Central memory CD8-positive, alpha-beta T cell (primary cell): Measurements from ENCODE around the gene LDLRAD4.

Experiments used
- ATAC-seq: fragments of 150-1000 bp; cut with Tn5 transposase; replicated peaks from 2 replicates; pipeline ENCODE4 v1.10.0; 2022; ENCODE audit warnings: mild to moderate bottlenecking, moderate FRiP score, moderate number of reproducible peaks; ENCODE audit not compliant: poor library complexity, severe bottlenecking; ENCODE audit errors: extremely low read depth
- DNase-seq, 2 donors: peaks; one replicate each; pipeline ENCODE4 v3.0.0; 2021; ENCODE audit warnings: low spot score in 2 of 2
- H3K27ac Mint-ChIP-seq: one replicate; pipeline ENCODE4 v1.8.0; 2022; ENCODE audit warnings: low read depth, mild to moderate bottlenecking, moderate library complexity, mixed read lengths
- H3K27me3 Mint-ChIP-seq: one replicate; pipeline ENCODE4 v1.8.0; 2022; ENCODE audit warnings: mixed read lengths
- H3K36me3 Mint-ChIP-seq: one replicate; pipeline ENCODE4 v1.8.0; 2022; ENCODE audit warnings: mild to moderate bottlenecking, moderate library complexity, mixed read lengths; ENCODE audit not compliant: insufficient read depth
- H3K4me1 Mint-ChIP-seq: one replicate; pipeline ENCODE4 v1.8.0; 2022; ENCODE audit warnings: mixed read lengths
- H3K4me3 Mint-ChIP-seq: one replicate; pipeline ENCODE4 v1.8.0; 2022; ENCODE audit warnings: mild to moderate bottlenecking, moderate library complexity, mixed read lengths
- H3K9me3 Mint-ChIP-seq: one replicate; pipeline ENCODE4 v1.8.0; 2022; ENCODE audit warnings: mixed read lengths

Gene LDLRAD4

GRCh38 chr18:13211534-13211933, 7.0 kb upstream of the LDLRAD4 start:
- no peaks in the 10 kb centered on the region for H3K36me3 Mint-ChIP-seq
- peaks cover 85% of the 10 kb centered on the region for H3K27me3 Mint-ChIP-seq
- H3K9me3 Mint-ChIP-seq: no peaks in the 10 kb centered on the region
- no peak overlapping the region for H3K4me3 Mint-ChIP-seq
- H3K4me1 Mint-ChIP-seq: peaks cover 2% of the 10 kb centered on the region
- H3K27ac Mint-ChIP-seq: no peak overlapping the region
- DNase-seq: no peak
- ATAC-seq: no peak

GRCh38 chr18:13213036-13213795, 5.3 kb upstream of the LDLRAD4 start:
- peaks cover 7% of the 10 kb centered on the region for H3K4me1 Mint-ChIP-seq
- peaks cover 74% of the 10 kb centered on the region for H3K27me3 Mint-ChIP-seq
- H3K27ac Mint-ChIP-seq: no peak overlapping the region
- no peak for ATAC-seq
- no peaks in the 10 kb centered on the region for H3K36me3 Mint-ChIP-seq
- DNase-seq: no peak
- H3K9me3 Mint-ChIP-seq: no peaks in the 10 kb centered on the region
- no peak overlapping the region for H3K4me3 Mint-ChIP-seq

GRCh38 chr18:13214609-13215008, 4.0 kb upstream of the LDLRAD4 start:
- Mint-ChIP-seq H3K27me3 (peaks cover 70% of the 10 kb centered on the region), H3K9me3 (no peaks in the 10 kb centered on the region), H3K36me3 (peaks cover 1% of the 10 kb centered on the region), H3K4me1 (peaks cover 7% of the 10 kb centered on the region), H3K4me3 (no peak overlapping the region), H3K27ac (no peak overlapping the region)
- no peak for ATAC-seq
- DNase-seq: no peak

- peaks cover 5% of the 10 kb centered on the region for H3K36me3 Mint-ChIP-seq
- peaks cover 77% of the 10 kb centered on the region for H3K27me3 Mint-ChIP-seq
Measured at GRCh38 chr18:13216092-13216582, 2.4 kb upstream of the LDLRAD4 start.

GRCh38 chr18:13216711-13217465, 1.7 kb upstream of the LDLRAD4 start:
- H3K27me3 Mint-ChIP-seq: peaks cover 81% of the 10 kb centered on the region
- peak overlapping the region; percentile 79 for H3K4me3 Mint-ChIP-seq
- no peaks in the 10 kb centered on the region for H3K9me3 Mint-ChIP-seq
- H3K27ac Mint-ChIP-seq: peak overlapping the region; percentile 49
- peaks cover 7% of the 10 kb centered on the region for H3K4me1 Mint-ChIP-seq
- peaks cover 5% of the 10 kb centered on the region for H3K36me3 Mint-ChIP-seq
- DNase-seq (peak in 1 of 2 donors; percentile 21), ATAC-seq (peak; percentile 35)

More at GRCh38 chr18:13216092-13216582, 2.4 kb upstream of the LDLRAD4 start:
- H3K4me3 Mint-ChIP-seq: peak overlapping the region; percentile 79
- ATAC-seq: peak; percentile 40
- no peaks in the 10 kb centered on the region for H3K9me3 Mint-ChIP-seq
- H3K27ac Mint-ChIP-seq: no peak overlapping the region
- DNase-seq: no peak
- H3K4me1 Mint-ChIP-seq: peaks cover 7% of the 10 kb centered on the region

- H3K27me3 Mint-ChIP-seq: peaks cover 81% of the 10 kb centered on the region
- no peak overlapping the region for H3K27ac Mint-ChIP-seq
- DNase-seq (no peak), ATAC-seq (peak; percentile 48)
- peak overlapping the region; percentile 79 for H3K4me3 Mint-ChIP-seq
- H3K9me3 Mint-ChIP-seq: no peaks in the 10 kb centered on the region
- peaks cover 5% of the 10 kb centered on the region for H3K36me3 Mint-ChIP-seq
- peaks cover 7% of the 10 kb centered on the region for H3K4me1 Mint-ChIP-seq
Measured at GRCh38 chr18:13217466-13217961, 1.0 kb upstream of the LDLRAD4 start.

GRCh38 chr18:13217971-13218367, 591 bp upstream of the LDLRAD4 start:
- ATAC-seq: no peak
- no peak overlapping the region for H3K27ac Mint-ChIP-seq
- H3K36me3 Mint-ChIP-seq: peaks cover 5% of the 10 kb centered on the region
- peak overlapping the region; percentile 23 for H3K4me3 Mint-ChIP-seq
- H3K4me1 Mint-ChIP-seq: peaks cover 7% of the 10 kb centered on the region
- no peaks in the 10 kb centered on the region for H3K9me3 Mint-ChIP-seq
- DNase-seq: no peak
- H3K27me3 Mint-ChIP-seq: peaks cover 81% of the 10 kb centered on the region

GRCh38 chr18:13218997-13219396, 437 bp downstream of the LDLRAD4 start:
- Mint-ChIP-seq H3K9me3 (no peaks in the 10 kb centered on the region), H3K27me3 (peaks cover 78% of the 10 kb centered on the region), H3K36me3 (peaks cover 5% of the 10 kb centered on the region), H3K4me1 (peaks cover 7% of the 10 kb centered on the region), H3K4me3 (peak overlapping the region; percentile 46), H3K27ac (no peak overlapping the region)
- DNase-seq (no peak), ATAC-seq (no peak)

- Mint-ChIP-seq H3K4me1 (peaks cover 7% of the 10 kb centered on the region), H3K27me3 (peaks cover 71% of the 10 kb centered on the region), H3K36me3 (peaks cover 5% of the 10 kb centered on the region), H3K4me3 (peak overlapping the region; percentile 46), H3K9me3 (no peaks in the 10 kb centered on the region), H3K27ac (no peak overlapping the region)
- no peak for DNase-seq
- ATAC-seq: no peak
Measured at GRCh38 chr18:13219593-13220159, 1.1 kb downstream of the LDLRAD4 start.

- no peaks in the 10 kb centered on the region for H3K9me3 Mint-ChIP-seq
- no peak overlapping the region for H3K27ac Mint-ChIP-seq
- DNase-seq (no peak), ATAC-seq (no peak)
- H3K27me3 Mint-ChIP-seq: peaks cover 63% of the 10 kb centered on the region
- H3K4me1 Mint-ChIP-seq: peaks cover 7% of the 10 kb centered on the region
- no peak overlapping the region for H3K4me3 Mint-ChIP-seq
- peaks cover 5% of the 10 kb centered on the region for H3K36me3 Mint-ChIP-seq
Measured at GRCh38 chr18:13220361-13220991, 1.9 kb downstream of the LDLRAD4 start.

- peaks cover 5% of the 10 kb centered on the region for H3K36me3 Mint-ChIP-seq
- H3K4me1 Mint-ChIP-seq: no peaks in the 10 kb centered on the region
- H3K4me3 Mint-ChIP-seq: no peak overlapping the region
- DNase-seq: no peak
- no peaks in the 10 kb centered on the region for H3K9me3 Mint-ChIP-seq
- ATAC-seq: no peak
- H3K27ac Mint-ChIP-seq: no peak overlapping the region
- peaks cover 48% of the 10 kb centered on the region for H3K27me3 Mint-ChIP-seq
Measured at GRCh38 chr18:13221869-13222855, 3.6 kb downstream of the LDLRAD4 start.
